HCT116 (cell line): ENCODE measurements around the gene CNTD1. TPM values are rescaled to one million over a fixed set of nuclear protein-coding genes. Genes with fewer than 3 reads are reported as not detected.
A peak's percentile ranks its signal among the peaks of the same experiment; 100 is the strongest.

Source experiments
- ATAC-seq: fragments of 200-7000 bp; cut with Tn5 transposase; 2 replicates; pipeline ENCODE4 v1.9.1; 2020; ENCODE audit warnings: mild to moderate bottlenecking, moderate library complexity
- BruUV-seq: library from RNA; stranded (reverse); fragments of 400-500 nt; replicated peaks from 2 replicates; lab custom pipeline; 2021; lab: Mats Ljungman, UMichigan
- CTCF ChIA-PET: fragments of 300-600 bp; sonication (Branson Sonifier 250); formaldehyde crosslinking; loops from one replicate; lab custom pipeline; 2021; ENCODE audit warnings: antibody characterized with exemption; lab: Charles Lee
- POLR2A ChIA-PET: fragments of 300-600, 350-600 bp; sonication (Branson Sonifier 250); formaldehyde crosslinking; loops from one replicate; lab custom pipeline; 2021; ENCODE audit warnings: antibody characterized with exemption; lab: Charles Lee
- RAD21 ChIA-PET, 2 experiments: fragments of 300-600 bp; sonication (Branson Sonifier 250); formaldehyde crosslinking; loops; one replicate each; lab custom pipeline; 2023; ENCODE audit warnings: low total read pairs in 2 of 2; ENCODE audit not compliant: uncharacterized antibody in 2 of 2, unreplicated experiment in 2 of 2, low non-redundant PET in 1 of 2; lab: Charles Lee
- DNase-seq: peaks from one replicate; pipeline ENCODE4 v3.0.0-alpha.2; 2010; ENCODE audit warnings: low read depth, low spot score
- H2AFZ ChIP-seq: fragments of 200-600 bp; shearing (Covaris generic), sonication (generic); 2 replicates; pipeline ENCODE4 v1.6.1; 2017; ENCODE audit warnings: low read depth, mixed run types, mixed read lengths, antibody characterized with exemption, low read length; ENCODE audit not compliant: poor library complexity, severe bottlenecking
- H3K27ac ChIP-seq: 2 replicates; pipeline ENCODE4 v1.5.1; 2012; ENCODE audit warnings: low read depth, low read length
- H3K27me3 ChIP-seq: fragments of 200-600 bp; sonication (generic); 2 replicates; pipeline ENCODE4 v1.6.1; 2016; ENCODE audit warnings: mixed run types, low read length, mixed read lengths; ENCODE audit not compliant: insufficient read depth
- H3K36me3 ChIP-seq, 2 experiments: fragments of 200-500 bp in 1 of 2; fragments of 200-600 bp in 1 of 2; sonication (Bioruptor generic) in 1 of 2; sonication (generic) in 1 of 2; 2 replicates each; pipeline versions ENCODE4 v1.5.1 to v1.6.1; 2014 to 2016; ENCODE audit warnings: low read length in 2 of 2, inconsistent platforms in 1 of 2, mixed read lengths in 1 of 2, mixed run types in 1 of 2; ENCODE audit not compliant: insufficient read depth in 2 of 2, control insufficient read depth in 1 of 2
- H3K4me1 ChIP-seq, 2 experiments: fragments of 200-600 bp in 1 of 2; sonication (generic) in 1 of 2; 2 replicates each; pipeline versions ENCODE4 v1.5.1 to v1.6.1; 2012 to 2017; ENCODE audit warnings: low read length in 2 of 2, inconsistent platforms in 1 of 2, mild to moderate bottlenecking in 1 of 2, mixed read lengths in 1 of 2, mixed run types in 1 of 2, moderate library complexity in 1 of 2; ENCODE audit not compliant: insufficient read depth in 2 of 2, control insufficient read depth in 1 of 2
- H3K4me2 ChIP-seq: fragments of 200-600 bp; sonication (generic); 2 replicates; pipeline ENCODE4 v1.6.1; 2017; ENCODE audit warnings: mixed run types, low read length, mixed read lengths
- H3K4me3 ChIP-seq, 2 experiments: fragments of 200-600 bp in 1 of 2; sonication (generic) in 1 of 2; replicated peaks in 1 of 2; 2 replicates each; pipeline ENCODE4 v1.5.1; 2011 to 2016; ENCODE audit warnings: low read length in 2 of 2, control low read depth in 1 of 2, low read depth in 1 of 2, mild to moderate bottlenecking in 1 of 2, mixed read lengths in 1 of 2, mixed run types in 1 of 2
- H3K79me2 ChIP-seq: fragments of 200-600 bp; sonication (generic); 2 replicates; pipeline ENCODE4 v1.6.1; 2017; ENCODE audit warnings: mild to moderate bottlenecking, mixed run types, low read length, moderate library complexity, mixed read lengths; ENCODE audit not compliant: insufficient read depth
- H3K9ac ChIP-seq: fragments of 200-600 bp; sonication (generic); 2 replicates; pipeline ENCODE4 v1.6.1; 2016; ENCODE audit warnings: low read length, mixed read lengths
- H3K9me2 ChIP-seq: fragments of 200-600 bp; sonication (generic), shearing (Covaris generic); 2 replicates; pipeline ENCODE4 v1.6.1; 2017; ENCODE audit warnings: mixed run types, mild to moderate bottlenecking, moderate library complexity; ENCODE audit not compliant: insufficient read depth
- H3K9me3 ChIP-seq, 2 experiments: fragments of 200-500 bp in 1 of 2; fragments of 200-600 bp in 1 of 2; sonication (Bioruptor generic) in 1 of 2; sonication (generic) in 1 of 2; 2 replicates each; pipeline ENCODE4 v1.6.1; 2014 to 2017; ENCODE audit warnings: low read length in 2 of 2, mixed read lengths in 2 of 2, inconsistent platforms in 1 of 2, low read depth in 1 of 2, mild to moderate bottlenecking in 1 of 2, mixed run types in 1 of 2, moderate library complexity in 1 of 2; ENCODE audit not compliant: control insufficient read depth in 1 of 2, insufficient read depth in 1 of 2
- H4K20me1 ChIP-seq: fragments of 200-600 bp; sonication (generic), shearing (Covaris generic); 2 replicates; pipeline ENCODE4 v1.6.1; 2017; ENCODE audit warnings: mixed run types, mild to moderate bottlenecking, moderate library complexity; ENCODE audit not compliant: insufficient read depth
- ATF3 ChIP-seq: IDR thresholded peaks from 2 replicates; pipeline ENCODE4 v1.6.1; 2012
- CBX3 ChIP-seq: IDR thresholded peaks from 2 replicates; pipeline ENCODE4 v1.6.1; 2012; ENCODE audit warnings: low read depth
- CTCF ChIP-seq, 3 experiments: fragments of 200-600 bp in 1 of 3; sonication (generic) in 1 of 3; IDR thresholded peaks in 2 of 3; conservative IDR thresholded peaks in 1 of 3; 2 replicates each; pipeline ENCODE4 v1.5.1; 2012 to 2017; ENCODE audit warnings: low read depth in 2 of 3, low read length in 2 of 3, antibody characterized with exemption in 1 of 3, borderline replicate concordance in 1 of 3, control low read depth in 1 of 3, mild to moderate bottlenecking in 1 of 3, mixed read lengths in 1 of 3, mixed run types in 1 of 3, moderate library complexity in 1 of 3; ENCODE audit not compliant: insufficient read depth in 1 of 3
- FOSL1 ChIP-seq: IDR thresholded peaks from 2 replicates; pipeline ENCODE4 v1.6.1; 2012; ENCODE audit warnings: low read depth
- POLR2AphosphoS5 ChIP-seq: IDR thresholded peaks from 2 replicates; pipeline ENCODE4 v1.6.1; 2011; ENCODE audit warnings: mild to moderate bottlenecking, low read depth, low read length, moderate library complexity
- ZBTB33 ChIP-seq: IDR thresholded peaks from 2 replicates; pipeline ENCODE4 v1.6.1; 2011; ENCODE audit warnings: mild to moderate bottlenecking, low read length, moderate library complexity; ENCODE audit not compliant: insufficient replicate concordance; ENCODE audit errors: extremely low read depth
- ZFX ChIP-seq: fragments of 450-650 bp; IDR thresholded peaks from 2 replicates; pipeline ENCODE4 v1.6.1; 2017
- ZNF274 ChIP-seq: fragments of 200-500 bp; sonication (Bioruptor generic); IDR thresholded peaks from 2 replicates; pipeline ENCODE4 v1.6.1; 2014; ENCODE audit warnings: mild to moderate bottlenecking, low read depth, low read length, inconsistent platforms
- intact Hi-C: fragments of 100-400 bp; cut with micrococcal nuclease; formaldehyde crosslinking; loops from 2 replicates; pipeline ENCODE4 v1.10.0; 2022
- total RNA-seq: library from RNA; stranded (reverse); gene quantifications from one replicate; pipeline ENCODE4 v1.2.1, GENCODE V29; 2021; ENCODE audit not compliant: unreplicated experiment

The CNTD1 gene
- total RNA-seq, 1 experiment from 2014 or later: not detected

GRCh38 chr17:42832213-42832933, 33.7 kb downstream of the CNTD1 start:
- H3K9ac ChIP-seq: peak overlapping the region; percentile 98
- CTCF ChIA-PET: interaction anchor here (0.9 to 1.9 kb wide), 3 partner anchors 8 to 254 kb away, joined by 3 to 6 read pairs (median 4); partner anchors contain the start of gene BECN1
- H3K4me1 ChIP-seq: peaks cover 12 to 19% of the 10 kb centered on the region in 2 experiments; a peak in 3 of 4 replicates
- intact Hi-C loops: no loop called here
- H3K36me3 ChIP-seq: peaks cover 2 to 18% of the 10 kb centered on the region in 2 experiments; a peak in 2 of 4 replicates
- peak overlapping the region; percentile 60 for H2AFZ ChIP-seq
- H3K4me2 ChIP-seq: peak overlapping the region; percentile 92
- no peaks in the 10 kb centered on the region for H4K20me1 ChIP-seq
- H3K27ac ChIP-seq: peak overlapping the region; percentile 80
- peak overlapping the region; percentile 89 to 93 for H3K4me3 ChIP-seq
- peak; percentile 45 for ATAC-seq
- TF ChIP-seq CTCF (IDR thresholded peaks at IDR 0.05 in 2 of 3, conservative IDR thresholded peaks at IDR 0.05 in 1 of 3; ENCODE audit: borderline replicate concordance in 1 of 3, insufficient read depth in 1 of 3, low read depth in 2 of 3, low read length in 2 of 3): no peak
- TF ChIP-seq POLR2AphosphoS5: no peak
- no peak for TF ChIP-seq ZBTB33
- TF ChIP-seq FOSL1: no peak
- no peak for TF ChIP-seq ATF3
- no peak for TF ChIP-seq ZFX
- TF ChIP-seq ZNF274: no peak
- TF ChIP-seq CBX3: no peak
- POLR2A ChIA-PET: interaction anchor here (1.5 to 1.8 kb wide), 2 partner anchors 8 to 97 kb away, joined by 3 to 7 read pairs; partner anchors contain the start of gene BECN1
- no peaks in the 10 kb centered on the region for H3K9me3 ChIP-seq
- H3K9me2 ChIP-seq: no peaks in the 10 kb centered on the region
- no TSS peak for BruUV-seq
- RAD21 ChIA-PET: no interaction called here
- no peak for DNase-seq
- H3K79me2 ChIP-seq: peaks cover 40% of the 10 kb centered on the region
- no peaks in the 10 kb centered on the region for H3K27me3 ChIP-seq
